HepG2 (cell line): ENCODE data around the gene SERTAD2. TPM values are rescaled to one million over a fixed set of nuclear protein-coding genes. Genes with fewer than 3 reads are reported as not detected.
A peak's percentile ranks its signal among the peaks of the same experiment; 100 is the strongest.

ENCODE experiments used
- ATAC-seq: fragments of 200-7000 bp; cut with Tn5 transposase; 3 replicates; pipeline ENCODE4 v1.9.1; 2020; ENCODE audit warnings: mild to moderate bottlenecking, moderate library complexity
- BruUV-seq: library from RNA; stranded (reverse); fragments of 400-500 nt; replicated peaks from 2 replicates; lab custom pipeline; 2021; lab: Mats Ljungman, UMichigan
- CTCF ChIA-PET: fragments of 300-600 bp; formaldehyde crosslinking; extraction: SDS; loops from one replicate; lab custom pipeline; 2021; ENCODE audit warnings: low total read pairs, inconsistent platforms, low intra/inter-chr PET ratio; lab: Yijun Ruan, JAX
- POLR2A ChIA-PET: fragments of 350-600 bp; sonication (Branson Sonifier 250); formaldehyde crosslinking; loops from one replicate; lab custom pipeline; 2020; ENCODE audit warnings: antibody characterized with exemption, inconsistent platforms; lab: Yijun Ruan, JAX
- DNase-seq: peaks from one replicate; pipeline ENCODE4 v3.0.0-alpha.2; 2015; ENCODE audit warnings: low spot score
- FAIRE-seq: peaks from 3 replicates; lab custom pipeline; 2011; peaks lifted over from hg19 to GRCh38; lab: Jason Lieb, UNC
- H2AFZ ChIP-seq: one replicate; pipeline ENCODE4 v1.6.1; 2011; ENCODE audit warnings: low read length, inconsistent platforms
- H3K27ac ChIP-seq: fragments of 300-600 bp; 3 replicates; pipeline ENCODE4 v1.8.0; 2011; ENCODE audit warnings: mixed run types, mild to moderate bottlenecking, mixed read lengths, low read length, inconsistent platforms; ENCODE audit not compliant: insufficient read depth; ENCODE audit errors: extremely low read length
- H3K27me3 ChIP-seq, 2 experiments: fragments of 200-600 bp in 1 of 2; 2 replicates in 1 of 2; 3 replicates in 1 of 2; pipeline versions ENCODE4 v1.6.0 to v1.8.0; 2011; ENCODE audit warnings: low read length in 2 of 2, mild to moderate bottlenecking in 2 of 2, moderate library complexity in 2 of 2, inconsistent platforms in 1 of 2; ENCODE audit not compliant: insufficient read depth in 2 of 2, control insufficient read depth in 1 of 2
- H3K36me3 ChIP-seq, 2 experiments: fragments of 200-600 bp in 1 of 2; replicated peaks in 1 of 2; 2 replicates in 1 of 2; 3 replicates in 1 of 2; pipeline versions ENCODE4 v1.5.1 to v1.8.0; 2011; ENCODE audit warnings: low read length in 2 of 2, inconsistent platforms in 1 of 2; ENCODE audit not compliant: insufficient read depth in 2 of 2, control insufficient read depth in 1 of 2
- H3K4me1 ChIP-seq: 2 replicates; pipeline ENCODE4 v1.5.1; 2012; ENCODE audit warnings: low read length, inconsistent platforms; ENCODE audit not compliant: insufficient read depth
- H3K4me2 ChIP-seq: 2 replicates; pipeline ENCODE4 v1.6.0; 2011; ENCODE audit warnings: low read depth, low read length, inconsistent platforms
- H3K4me3 ChIP-seq, 3 experiments: fragments of 200-600 bp in 1 of 3; sonication (generic), shearing (Covaris generic) in 1 of 3; replicated peaks in 1 of 3; 2 replicates each; pipeline ENCODE4 v1.5.1; 2011 to 2016; ENCODE audit warnings: low read length in 3 of 3, inconsistent platforms in 2 of 3, low read depth in 2 of 3, mild to moderate bottlenecking in 2 of 3, control low read depth in 1 of 3, mixed read lengths in 1 of 3; ENCODE audit not compliant: insufficient read depth in 1 of 3
- H3K79me2 ChIP-seq: one replicate; pipeline ENCODE4 v1.6.1; 2011; ENCODE audit warnings: low read length, inconsistent platforms; ENCODE audit not compliant: insufficient read depth
- H3K9ac ChIP-seq: 2 replicates; pipeline ENCODE4 v1.6.0; 2011; ENCODE audit warnings: mild to moderate bottlenecking, low read depth, low read length, inconsistent platforms; ENCODE audit not compliant: insufficient read depth
- H3K9me3 ChIP-seq: 2 replicates; pipeline ENCODE4 v1.5.1; 2012; ENCODE audit warnings: mild to moderate bottlenecking, low read length
- H4K20me1 ChIP-seq: 2 replicates; pipeline ENCODE4 v1.6.0; 2011; ENCODE audit warnings: inconsistent platforms, mild to moderate bottlenecking, low read length, moderate library complexity; ENCODE audit not compliant: insufficient read depth
- CEBPB ChIP-seq: IDR thresholded peaks from 2 replicates; pipeline ENCODE4 v1.6.1; 2011; ENCODE audit warnings: low read depth, low read length, improper control_type of control experiment, borderline replicate concordance
- CHD2 ChIP-seq: IDR thresholded peaks from 2 replicates; pipeline ENCODE4 v1.6.1; 2011; ENCODE audit warnings: low read depth, low read length, improper control_type of control experiment
- EHMT2 ChIP-seq: fragments of 200-600 bp; sonication (generic); IDR thresholded peaks from 2 replicates; pipeline ENCODE4 v1.7.0; 2017; ENCODE audit warnings: antibody characterized with exemption, low read depth, low read length, borderline replicate concordance
- ELF3 ChIP-seq: IDR thresholded peaks from 2 replicates; pipeline ENCODE4 v1.6.1; 2016; ENCODE audit warnings: missing genetic modification reagents, missing compliant biosample characterization
- HDAC2 ChIP-seq: sonication (generic); formaldehyde crosslinking; IDR thresholded peaks from 2 replicates; pipeline ENCODE4 v1.4.0; 2020; ENCODE audit warnings: missing genetic modification reagents
- JUN ChIP-seq: sonication (generic); formaldehyde crosslinking; IDR thresholded peaks from 2 replicates; pipeline ENCODE4 v1.4.0; 2020; ENCODE audit warnings: mild to moderate bottlenecking, missing genetic modification reagents
- KDM1A ChIP-seq: IDR thresholded peaks from 2 replicates; pipeline ENCODE4 v1.6.1; 2016; ENCODE audit warnings: missing compliant biosample characterization
- RARA ChIP-seq: IDR thresholded peaks from 2 replicates; pipeline ENCODE4 v1.6.1; 2016; ENCODE audit warnings: missing genetic modification reagents, missing compliant biosample characterization
- SAP130 ChIP-seq: IDR thresholded peaks from 2 replicates; pipeline ENCODE4 v1.6.1; 2016; ENCODE audit warnings: low read depth
- ZMYM2 ChIP-seq: sonication (generic); formaldehyde crosslinking; IDR thresholded peaks from 2 replicates; pipeline ENCODE4 v1.8.0; 2022; ENCODE audit warnings: mild to moderate bottlenecking, missing genetic modification reagents
- ZMYM3 ChIP-seq: sonication (generic); formaldehyde crosslinking; IDR thresholded peaks from 2 replicates; pipeline ENCODE4 v1.5.1; 2020; ENCODE audit warnings: mild to moderate bottlenecking, missing genetic modification reagents
- ZNF24 ChIP-seq: fragments of 450-650 bp; IDR thresholded peaks from 2 replicates; pipeline ENCODE4 v1.6.1; 2017; ENCODE audit warnings: antibody characterized with exemption, mild to moderate bottlenecking
- WGBS: methylation state at CpG from one replicate; pipeline ENCODE4 v1.1.6; 2017; ENCODE audit warnings: low lambda C conversion rate; 5-methylcytosine and 5-hydroxymethylcytosine counted together
- in situ Hi-C: cut with HindIII; loops from 2 replicates; pipeline ENCODE4 v1.10.0; 2017; ENCODE audit warnings: low pct_unique_long_range_greater_than_20kb; ENCODE audit not compliant: extremely low pct_ligation_motif_present
- intact Hi-C: fragments of 100-400 bp; cut with micrococcal nuclease; formaldehyde crosslinking; loops from one replicate; pipeline ENCODE4 v1.10.0; 2022; ENCODE audit not compliant: unreplicated experiment
- polyA plus RNA-seq, 8 experiments: library from polyadenylated mRNA; depleted of rRNA in 3 of 8; stranded (reverse) in 7 of 8; unstranded in 1 of 8; fragments of >200 nt; fragmentation: Illumina TruSeq in 4 of 8; extraction: Trizol in 4 of 8; gene quantifications; 2 replicates each; pipeline versions ENCODE4 v1.2.1 to v1.2.3, GENCODE V29; 2011 to 2016; ENCODE audit warnings: low read depth in 4 of 8, missing spikeins in 1 of 8, mixed read lengths in 1 of 8; ENCODE audit not compliant: insufficient read depth in 1 of 8
- total RNA-seq, 5 experiments: library from RNA; depleted of rRNA; stranded (reverse); fragments of >200 nt; fragmentation: Illumina TruSeq; extraction: Trizol; gene quantifications; 2 replicates each; pipeline ENCODE4 v1.2.3, GENCODE V29; 2016; ENCODE audit warnings: low read depth in 1 of 5
- TF ChIP-seq, protein P1 (sequence below): IDR thresholded peaks from 2 replicates; pipeline ENCODE4 v1.4.0; 2020; ENCODE audit warnings: mild to moderate bottlenecking, missing genetic modification reagents
- TF ChIP-seq, protein P2 (sequence below): sonication (generic); formaldehyde crosslinking; IDR thresholded peaks from 2 replicates; pipeline ENCODE4 v1.8.1; 2022; ENCODE audit warnings: mild to moderate bottlenecking, missing genetic modification reagents
- TF ChIP-seq, protein P3 (sequence below): sonication (generic); formaldehyde crosslinking; IDR thresholded peaks from 2 replicates; pipeline ENCODE4 v1.5.1; 2020; ENCODE audit warnings: mild to moderate bottlenecking, missing genetic modification reagents, borderline replicate concordance

SERTAD2 gene
- total and polyA plus RNA-seq, 2 of the 13 experiments (the other 11 are each of a cell fraction or from before 2014, with no cell fraction given) = 6.7 to 22.6 TPM

DNA sequence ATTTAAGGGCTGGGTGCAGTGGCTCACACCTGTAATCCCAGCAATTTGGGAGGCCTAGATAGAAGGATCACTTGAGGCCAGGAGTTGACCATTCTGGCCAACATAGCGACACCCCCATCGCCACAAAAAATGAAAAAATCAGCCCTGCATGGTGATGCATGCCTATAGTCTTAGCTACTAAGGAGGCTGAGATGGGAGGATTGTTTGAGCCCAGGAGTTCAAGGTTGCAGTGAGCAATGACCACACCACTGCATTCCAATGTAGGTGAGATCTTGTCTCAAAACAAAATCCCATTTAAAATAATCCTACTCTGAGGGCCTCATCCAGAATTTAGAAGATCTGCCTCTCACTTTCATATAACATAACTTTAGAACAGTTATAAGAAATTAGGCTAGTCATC, 2.7 kb upstream of the SERTAD2 start:
- no peak overlapping the region for H3K4me3 ChIP-seq
- no peaks in the 10 kb centered on the region; a peak in 1 of 5 replicates for H3K27me3 ChIP-seq
- H3K4me2 ChIP-seq = peak overlapping the region; percentile 90; the same call in 1 of the 2 replicates
- peaks cover 14% of the 10 kb centered on the region for H4K20me1 ChIP-seq
- 38% methylated on average over 2 of the region's 2 CpGs for WGBS
- peak overlapping the region; percentile 92 for H3K27ac ChIP-seq
- H3K9me3 ChIP-seq = no peaks in the 10 kb centered on the region
- in situ Hi-C loops = no loop called here
- DNase-seq (peak; percentile 76), ATAC-seq (no peak), FAIRE-seq (peak; percentile 49)
- H3K4me1 ChIP-seq = peaks cover 52% of the 10 kb centered on the region
- no peaks in the 10 kb centered on the region for H3K36me3 ChIP-seq
- no peak overlapping the region for H3K9ac ChIP-seq
- POLR2A ChIA-PET = interaction anchor here (3.2 to 9.0 kb wide), 7 partner anchors 8 to 175 kb away, joined by 24 to 282 read pairs (median 48); no protein-coding TSS in a partner anchor
- intact Hi-C loops = no loop called here
- CTCF ChIA-PET = no interaction called here
- H2AFZ ChIP-seq = no peak overlapping the region
- peaks cover 24% of the 10 kb centered on the region for H3K79me2 ChIP-seq
- BruUV-seq = no TSS peak
- TF ChIP-seq KDM1A (0 out of 2 replicates have a peak, but pooled peaks have one; percentile 19), ELF3 (peak; percentile 37; the same call in 1 of the 2 replicates), CEBPB (peak; percentile 5; the same call in 1 of the 2 replicates), ZMYM2 (CRISPR knock-in tag) (peak; percentile 70; the same call in 1 of the 2 replicates), ZNF24 (no peak), SAP130 (peak; percentile 68), CHD2 (no peak), HDAC2 (CRISPR knock-in tag) (0 out of 2 replicates have a peak, but pooled peaks have one; percentile 30), RARA (CRISPR knock-in tag) (peak; percentile 80), EHMT2 (0 out of 2 replicates have a peak, but pooled peaks have one; percentile 20), ZMYM3 (peak; percentile 67; the same call in 1 of the 2 replicates), JUN (CRISPR knock-in tag) (no peak)
- TF ChIP-seq, protein P1, sequence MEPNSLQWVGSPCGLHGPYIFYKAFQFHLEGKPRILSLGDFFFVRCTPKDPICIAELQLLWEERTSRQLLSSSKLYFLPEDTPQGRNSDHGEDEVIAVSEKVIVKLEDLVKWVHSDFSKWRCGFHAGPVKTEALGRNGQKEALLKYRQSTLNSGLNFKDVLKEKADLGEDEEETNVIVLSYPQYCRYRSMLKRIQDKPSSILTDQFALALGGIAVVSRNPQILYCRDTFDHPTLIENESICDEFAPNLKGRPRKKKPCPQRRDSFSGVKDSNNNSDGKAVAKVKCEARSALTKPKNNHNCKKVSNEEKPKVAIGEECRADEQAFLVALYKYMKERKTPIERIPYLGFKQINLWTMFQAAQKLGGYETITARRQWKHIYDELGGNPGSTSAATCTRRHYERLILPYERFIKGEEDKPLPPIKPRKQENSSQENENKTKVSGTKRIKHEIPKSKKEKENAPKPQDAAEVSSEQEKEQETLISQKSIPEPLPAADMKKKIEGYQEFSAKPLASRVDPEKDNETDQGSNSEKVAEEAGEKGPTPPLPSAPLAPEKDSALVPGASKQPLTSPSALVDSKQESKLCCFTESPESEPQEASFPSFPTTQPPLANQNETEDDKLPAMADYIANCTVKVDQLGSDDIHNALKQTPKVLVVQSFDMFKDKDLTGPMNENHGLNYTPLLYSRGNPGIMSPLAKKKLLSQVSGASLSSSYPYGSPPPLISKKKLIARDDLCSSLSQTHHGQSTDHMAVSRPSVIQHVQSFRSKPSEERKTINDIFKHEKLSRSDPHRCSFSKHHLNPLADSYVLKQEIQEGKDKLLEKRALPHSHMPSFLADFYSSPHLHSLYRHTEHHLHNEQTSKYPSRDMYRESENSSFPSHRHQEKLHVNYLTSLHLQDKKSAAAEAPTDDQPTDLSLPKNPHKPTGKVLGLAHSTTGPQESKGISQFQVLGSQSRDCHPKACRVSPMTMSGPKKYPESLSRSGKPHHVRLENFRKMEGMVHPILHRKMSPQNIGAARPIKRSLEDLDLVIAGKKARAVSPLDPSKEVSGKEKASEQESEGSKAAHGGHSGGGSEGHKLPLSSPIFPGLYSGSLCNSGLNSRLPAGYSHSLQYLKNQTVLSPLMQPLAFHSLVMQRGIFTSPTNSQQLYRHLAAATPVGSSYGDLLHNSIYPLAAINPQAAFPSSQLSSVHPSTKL = peak; percentile 71
- TF ChIP-seq, protein P2, sequence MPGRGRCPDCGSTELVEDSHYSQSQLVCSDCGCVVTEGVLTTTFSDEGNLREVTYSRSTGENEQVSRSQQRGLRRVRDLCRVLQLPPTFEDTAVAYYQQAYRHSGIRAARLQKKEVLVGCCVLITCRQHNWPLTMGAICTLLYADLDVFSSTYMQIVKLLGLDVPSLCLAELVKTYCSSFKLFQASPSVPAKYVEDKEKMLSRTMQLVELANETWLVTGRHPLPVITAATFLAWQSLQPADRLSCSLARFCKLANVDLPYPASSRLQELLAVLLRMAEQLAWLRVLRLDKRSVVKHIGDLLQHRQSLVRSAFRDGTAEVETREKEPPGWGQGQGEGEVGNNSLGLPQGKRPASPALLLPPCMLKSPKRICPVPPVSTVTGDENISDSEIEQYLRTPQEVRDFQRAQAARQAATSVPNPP = no peak
- TF ChIP-seq, protein P3, sequence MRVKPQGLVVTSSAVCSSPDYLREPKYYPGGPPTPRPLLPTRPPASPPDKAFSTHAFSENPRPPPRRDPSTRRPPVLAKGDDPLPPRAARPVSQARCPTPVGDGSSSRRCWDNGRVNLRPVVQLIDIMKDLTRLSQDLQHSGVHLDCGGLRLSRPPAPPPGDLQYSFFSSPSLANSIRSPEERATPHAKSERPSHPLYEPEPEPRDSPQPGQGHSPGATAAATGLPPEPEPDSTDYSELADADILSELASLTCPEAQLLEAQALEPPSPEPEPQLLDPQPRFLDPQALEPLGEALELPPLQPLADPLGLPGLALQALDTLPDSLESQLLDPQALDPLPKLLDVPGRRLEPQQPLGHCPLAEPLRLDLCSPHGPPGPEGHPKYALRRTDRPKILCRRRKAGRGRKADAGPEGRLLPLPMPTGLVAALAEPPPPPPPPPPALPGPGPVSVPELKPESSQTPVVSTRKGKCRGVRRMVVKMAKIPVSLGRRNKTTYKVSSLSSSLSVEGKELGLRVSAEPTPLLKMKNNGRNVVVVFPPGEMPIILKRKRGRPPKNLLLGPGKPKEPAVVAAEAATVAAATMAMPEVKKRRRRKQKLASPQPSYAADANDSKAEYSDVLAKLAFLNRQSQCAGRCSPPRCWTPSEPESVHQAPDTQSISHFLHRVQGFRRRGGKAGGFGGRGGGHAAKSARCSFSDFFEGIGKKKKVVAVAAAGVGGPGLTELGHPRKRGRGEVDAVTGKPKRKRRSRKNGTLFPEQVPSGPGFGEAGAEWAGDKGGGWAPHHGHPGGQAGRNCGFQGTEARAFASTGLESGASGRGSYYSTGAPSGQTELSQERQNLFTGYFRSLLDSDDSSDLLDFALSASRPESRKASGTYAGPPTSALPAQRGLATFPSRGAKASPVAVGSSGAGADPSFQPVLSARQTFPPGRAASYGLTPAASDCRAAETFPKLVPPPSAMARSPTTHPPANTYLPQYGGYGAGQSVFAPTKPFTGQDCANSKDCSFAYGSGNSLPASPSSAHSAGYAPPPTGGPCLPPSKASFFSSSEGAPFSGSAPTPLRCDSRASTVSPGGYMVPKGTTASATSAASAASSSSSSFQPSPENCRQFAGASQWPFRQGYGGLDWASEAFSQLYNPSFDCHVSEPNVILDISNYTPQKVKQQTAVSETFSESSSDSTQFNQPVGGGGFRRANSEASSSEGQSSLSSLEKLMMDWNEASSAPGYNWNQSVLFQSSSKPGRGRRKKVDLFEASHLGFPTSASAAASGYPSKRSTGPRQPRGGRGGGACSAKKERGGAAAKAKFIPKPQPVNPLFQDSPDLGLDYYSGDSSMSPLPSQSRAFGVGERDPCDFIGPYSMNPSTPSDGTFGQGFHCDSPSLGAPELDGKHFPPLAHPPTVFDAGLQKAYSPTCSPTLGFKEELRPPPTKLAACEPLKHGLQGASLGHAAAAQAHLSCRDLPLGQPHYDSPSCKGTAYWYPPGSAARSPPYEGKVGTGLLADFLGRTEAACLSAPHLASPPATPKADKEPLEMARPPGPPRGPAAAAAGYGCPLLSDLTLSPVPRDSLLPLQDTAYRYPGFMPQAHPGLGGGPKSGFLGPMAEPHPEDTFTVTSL (CRISPR knock-in tag) = peak; percentile 31; the same call in 1 of the 2 replicates
